Measurements from ENCODE around the gene CFAP46. TPM values are rescaled to one million over a fixed set of nuclear protein-coding genes. Genes with fewer than 3 reads are reported as not detected.

Gene CFAP46
- total and polyA plus RNA-seq, 2 experiments from 2014 or later, result 3.1 to 5.4 TPM

- no peak for TF ChIP-seq EZH2phosphoT487 (IDR thresholded peaks at IDR 0.05; ENCODE audit: unreplicated experiment)
- TF ChIP-seq CTCF (conservative IDR thresholded peaks at IDR 0.05; ENCODE audit: low read depth in 2 of 2), result no peak
- TF ChIP-seq CREB1 (CRISPR knock-in tag; IDR thresholded peaks at IDR 0.05; ENCODE audit: low read depth), result no peak
- no peak for TF ChIP-seq ETS1 (IDR thresholded peaks at IDR 0.05)
- no peak for TF ChIP-seq JUNB (IDR thresholded peaks at IDR 0.05; ENCODE audit: unreplicated experiment)
- no peak for TF ChIP-seq ZNF114 (CRISPR knock-in tag; IDR thresholded peaks at IDR 0.05)
- TF ChIP-seq REST (IDR thresholded peaks at IDR 0.05; ENCODE audit: unreplicated experiment), result no peak
These were observed 52.1 kb downstream of the CFAP46 start (continued) for GRCh38 chr10:132890301-132890700.

- no peak for ATAC-seq
- H3K4me1 ChIP-seq (ENCODE audit: insufficient read depth), result peaks cover 30% of the 10 kb centered on the region
- H3K27me3 ChIP-seq (ENCODE audit: insufficient read depth), result no peaks in the 10 kb centered on the region
- TF ChIP-seq CTCF (conservative IDR thresholded peaks at IDR 0.05; ENCODE audit: low read depth in 2 of 2) (no peak), CREB1 (CRISPR knock-in tag; IDR thresholded peaks at IDR 0.05; ENCODE audit: low read depth) (no peak), STAT1 (IDR thresholded peaks at IDR 0.05; ENCODE audit: unreplicated experiment) (no peak), POLR2AphosphoS5 (IDR thresholded peaks at IDR 0.05; ENCODE audit: low read depth) (no peak), REST (IDR thresholded peaks at IDR 0.05; ENCODE audit: unreplicated experiment) (no peak), NANOG (IDR thresholded peaks at IDR 0.05; ENCODE audit: borderline replicate concordance) (no peak)
These were observed 52.8 kb downstream of the CFAP46 start for GRCh38 chr10:132889556-132889955.

More at GRCh38 chr10:132889556-132889955, 52.8 kb downstream of the CFAP46 start:
- Histone ChIP-seq H3K4me3 (no peak overlapping the region), H3F3A (replicated peaks; ENCODE audit: low read depth) (no peaks in the 10 kb centered on the region), H3K27ac (ENCODE audit: low read depth) (no peak overlapping the region), H3K79me2 (replicated peaks; ENCODE audit: insufficient read depth) (no peaks in the 10 kb centered on the region), H4K20me1 (replicated peaks; ENCODE audit: insufficient read depth) (no peaks in the 10 kb centered on the region), H3K4me2 (no peak overlapping the region), H2AFZ (no peak overlapping the region), H3K9me2 (ENCODE audit: insufficient read depth) (0 out of 2 replicates have a peak, but pooled peaks cover 5% of the 10 kb centered on the region), H3K36me3 (ENCODE audit: insufficient read depth) (no peaks in the 10 kb centered on the region)
- Mint-ChIP-seq H3K36me3 (ENCODE audit: low read depth) (no peaks in the 10 kb centered on the region), H3K27me3 (ENCODE audit: insufficient read depth, low read depth, poor library complexity) (peaks cover 13% of the 10 kb centered on the region), H3K27ac (no peak overlapping the region), H3K4me3 (no peak overlapping the region), H3K9me3 (peaks cover 8% of the 10 kb centered on the region; the same call in 2 of the 3 replicates), H3K4me1 (peaks cover 47% of the 10 kb centered on the region)
- DNase-seq (ENCODE audit: low spot score), result no peak
